ENCODE results near the gene SPATA12. TPM values are rescaled to one million over a fixed set of nuclear protein-coding genes. Genes with fewer than 3 reads are reported as not detected.

SPATA12 gene
- total RNA-seq, 1 experiment from 2014 or later, result 0.47 TPM

- no peak for TF ChIP-seq EZH2phosphoT487 (IDR thresholded peaks at IDR 0.05; ENCODE audit: borderline replicate concordance, low read length)
- TF ChIP-seq EZH2 (IDR thresholded peaks at IDR 0.05; ENCODE audit: low read length, unreplicated experiment), result no peak
- TF ChIP-seq CTCF (conservative IDR thresholded peaks at IDR 0.05; ENCODE audit: low read depth, low read length), result no peak
- ATAC-seq (no peak), DNase-seq (no peak)
- no peaks in the 10 kb centered on the region for H3K79me2 ChIP-seq (ENCODE audit: low read length)
- intact Hi-C loops (cut with micrococcal nuclease), result no loop called here
- H3K9ac ChIP-seq (ENCODE audit: low read length), result no peak overlapping the region
- no TSS peak for BruUV-seq (replicated peaks)
- no peaks in the 10 kb centered on the region for H3K27me3 ChIP-seq (ENCODE audit: low read length)
- no peaks in the 10 kb centered on the region for H3K4me1 ChIP-seq (ENCODE audit: insufficient read depth, low read length)
- CTCF ChIA-PET, result no interaction called here
- H2AFZ ChIP-seq (ENCODE audit: low read length), result no peak overlapping the region
- POLR2A ChIA-PET (ENCODE audit: unreplicated experiment), result no interaction called here
- H3K9me2 ChIP-seq (replicated peaks; ENCODE audit: low read length), result no peaks in the 10 kb centered on the region
- H3K4me3 ChIP-seq (ENCODE audit: low read length), result no peak overlapping the region
- H4K20me1 ChIP-seq (ENCODE audit: low read length), result no peaks in the 10 kb centered on the region
- H3K27ac ChIP-seq (ENCODE audit: low read length), result no peak overlapping the region
- H3K4me2 ChIP-seq (ENCODE audit: low read length), result no peak overlapping the region
- no peaks in the 10 kb centered on the region for H3K9me3 ChIP-seq (ENCODE audit: low read length)
- no peaks in the 10 kb centered on the region for H3K36me3 ChIP-seq (ENCODE audit: low read depth, low read length)
- no peaks in the 10 kb centered on the region for H3F3A ChIP-seq (ENCODE audit: low read length, unreplicated experiment)
Observed at GRCh38 chr3:57029924-57030323, 30.5 kb upstream of the SPATA12 start.

DNA sequence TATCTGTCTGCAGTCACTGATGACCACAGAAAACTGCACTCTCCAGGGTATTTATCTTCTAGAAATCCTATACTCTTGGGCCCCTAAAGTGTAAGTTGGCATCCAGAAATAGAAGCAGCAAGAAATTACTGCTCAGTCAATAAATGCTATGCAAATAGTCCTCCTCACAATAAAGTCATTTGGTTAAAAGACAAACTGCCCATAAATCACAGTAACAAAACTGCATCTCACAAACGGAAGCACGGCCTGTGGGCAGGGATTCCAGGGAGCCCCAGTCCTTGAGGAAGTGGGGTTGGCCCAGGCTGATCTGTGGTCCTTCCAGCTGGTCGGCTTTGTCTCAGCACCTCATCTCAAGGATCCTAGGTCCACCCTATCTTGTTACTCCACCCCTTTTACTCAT is 29.7 kb upstream of the SPATA12 start:
- Histone ChIP-seq H3K9me2 (replicated peaks; ENCODE audit: low read length) (no peaks in the 10 kb centered on the region), H3K4me1 (ENCODE audit: insufficient read depth, low read length) (no peaks in the 10 kb centered on the region), H3F3A (ENCODE audit: low read length, unreplicated experiment) (no peaks in the 10 kb centered on the region), H3K9me3 (ENCODE audit: low read length) (no peaks in the 10 kb centered on the region), H3K4me2 (ENCODE audit: low read length) (no peak overlapping the region), H3K27me3 (ENCODE audit: low read length) (no peaks in the 10 kb centered on the region), H3K9ac (ENCODE audit: low read length) (no peak overlapping the region), H3K27ac (ENCODE audit: low read length) (no peak overlapping the region), H3K4me3 (ENCODE audit: low read length) (no peak overlapping the region), H4K20me1 (ENCODE audit: low read length) (no peaks in the 10 kb centered on the region), H3K36me3 (ENCODE audit: low read depth, low read length) (no peaks in the 10 kb centered on the region), H3K79me2 (ENCODE audit: low read length) (no peaks in the 10 kb centered on the region), H2AFZ (ENCODE audit: low read length) (no peak overlapping the region)
- DNase-seq (no peak), ATAC-seq (peak; percentile 34)
- CTCF ChIA-PET, result no interaction called here
- POLR2A ChIA-PET (ENCODE audit: unreplicated experiment), result no interaction called here
- no TSS peak for BruUV-seq (replicated peaks)
- TF ChIP-seq CTCF (conservative IDR thresholded peaks at IDR 0.05; ENCODE audit: low read depth, low read length) (no peak), EZH2 (IDR thresholded peaks at IDR 0.05; ENCODE audit: low read length, unreplicated experiment) (no peak), EZH2phosphoT487 (IDR thresholded peaks at IDR 0.05; ENCODE audit: borderline replicate concordance, low read length) (no peak)
- intact Hi-C loops (cut with micrococcal nuclease), result no loop called here

- Histone ChIP-seq H3K4me1 (ENCODE audit: insufficient read depth, low read length) (no peaks in the 10 kb centered on the region), H3F3A (ENCODE audit: low read length, unreplicated experiment) (no peaks in the 10 kb centered on the region), H3K79me2 (ENCODE audit: low read length) (no peaks in the 10 kb centered on the region), H2AFZ (ENCODE audit: low read length) (no peak overlapping the region), H4K20me1 (ENCODE audit: low read length) (no peaks in the 10 kb centered on the region), H3K9me2 (replicated peaks; ENCODE audit: low read length) (no peaks in the 10 kb centered on the region), H3K4me2 (ENCODE audit: low read length) (no peak overlapping the region), H3K27me3 (ENCODE audit: low read length) (no peaks in the 10 kb centered on the region), H3K9ac (ENCODE audit: low read length) (no peak overlapping the region), H3K4me3 (ENCODE audit: low read length) (no peak overlapping the region), H3K36me3 (ENCODE audit: low read depth, low read length) (no peaks in the 10 kb centered on the region), H3K9me3 (ENCODE audit: low read length) (no peaks in the 10 kb centered on the region), H3K27ac (ENCODE audit: low read length) (no peak overlapping the region)
- ChIA-PET CTCF (no interaction called here), POLR2A (ENCODE audit: unreplicated experiment) (no interaction called here)
- TF ChIP-seq EZH2 (IDR thresholded peaks at IDR 0.05; ENCODE audit: low read length, unreplicated experiment) (no peak), EZH2phosphoT487 (IDR thresholded peaks at IDR 0.05; ENCODE audit: borderline replicate concordance, low read length) (no peak), CTCF (conservative IDR thresholded peaks at IDR 0.05; ENCODE audit: low read depth, low read length) (no peak)
- peak; percentile 75 for ATAC-seq
- DNase-seq, result no peak
- intact Hi-C loops (cut with micrococcal nuclease), result loop anchor here (2.0 kb wide), 1 partner anchor 25 kb away; no protein-coding TSS in a partner anchor
- BruUV-seq (replicated peaks), result no TSS peak
Observed at GRCh38 chr3:57031631-57032541, 28.6 kb upstream of the SPATA12 start.
